Esophagus muscularis mucosa (tissue), 4 donors: ENCODE results near the gene SAC3D1.

Experiments
- EP300 ChIP-seq: sonication (generic); formaldehyde crosslinking; IDR thresholded peaks from one replicate; pipeline ENCODE4 v1.6.1; 2017; ENCODE audit warnings: antibody characterized with exemption
- POLR2A ChIP-seq: fragments of 450-650 bp; IDR thresholded peaks from one replicate; pipeline ENCODE4 v1.6.1; 2017; ENCODE audit warnings: antibody characterized with exemption, moderate library complexity, mild to moderate bottlenecking, low read depth
- POLR2AphosphoS5 ChIP-seq, 2 donors: sonication (generic); formaldehyde crosslinking; IDR thresholded peaks; one replicate each; pipeline ENCODE4 v1.6.1; 2017; ENCODE audit warnings: antibody characterized with exemption in 2 of 2
- TF ChIP-seq, protein P1 (sequence below), 3 experiments: fragments of 200-600 bp in 2 of 3; fragments of 450-650 bp in 1 of 3; sonication (generic) in 2 of 3; IDR thresholded peaks; one replicate each; pipeline ENCODE4 v1.5.1; 2017 to 2019; ENCODE audit warnings: antibody characterized with exemption in 3 of 3, mild to moderate bottlenecking in 2 of 3, moderate library complexity in 1 of 3

DNA sequence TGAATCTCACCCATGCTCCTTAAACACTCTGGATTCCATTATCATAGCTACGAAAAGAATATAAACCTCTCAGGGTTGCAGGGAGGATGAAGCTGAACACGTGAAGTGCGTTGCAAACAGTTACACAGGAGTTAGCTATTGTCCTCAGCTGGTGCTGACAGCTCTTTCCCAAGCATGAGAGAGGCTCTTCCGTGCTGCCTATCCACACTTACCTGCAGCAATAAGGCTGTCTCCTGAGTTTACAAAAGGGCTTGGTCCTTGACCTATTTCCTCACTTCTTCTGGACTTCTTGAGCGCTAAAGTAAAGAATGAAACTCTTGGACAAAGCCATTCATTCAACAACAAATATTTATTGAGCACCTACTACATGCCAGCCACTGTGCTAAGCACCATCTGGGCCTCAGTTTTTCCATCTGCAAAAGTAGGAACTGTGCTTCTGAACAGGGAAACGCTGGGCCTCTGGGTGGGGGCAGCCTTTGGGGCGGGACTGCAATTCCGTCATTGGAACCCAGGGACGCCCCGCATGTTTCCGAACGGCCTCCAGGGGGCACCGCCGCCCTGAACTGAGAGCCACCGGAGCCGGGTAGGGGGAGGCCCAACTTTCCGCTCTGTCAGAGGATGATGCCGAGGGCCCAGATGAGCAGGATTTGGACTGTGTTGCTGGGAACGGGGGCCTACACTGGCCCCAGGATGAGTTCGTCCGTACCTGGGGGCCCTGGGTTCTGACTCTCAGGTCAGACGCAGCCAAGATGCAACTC is 27.7 kb upstream of the SAC3D1 start:
- TF ChIP-seq, protein P1, sequence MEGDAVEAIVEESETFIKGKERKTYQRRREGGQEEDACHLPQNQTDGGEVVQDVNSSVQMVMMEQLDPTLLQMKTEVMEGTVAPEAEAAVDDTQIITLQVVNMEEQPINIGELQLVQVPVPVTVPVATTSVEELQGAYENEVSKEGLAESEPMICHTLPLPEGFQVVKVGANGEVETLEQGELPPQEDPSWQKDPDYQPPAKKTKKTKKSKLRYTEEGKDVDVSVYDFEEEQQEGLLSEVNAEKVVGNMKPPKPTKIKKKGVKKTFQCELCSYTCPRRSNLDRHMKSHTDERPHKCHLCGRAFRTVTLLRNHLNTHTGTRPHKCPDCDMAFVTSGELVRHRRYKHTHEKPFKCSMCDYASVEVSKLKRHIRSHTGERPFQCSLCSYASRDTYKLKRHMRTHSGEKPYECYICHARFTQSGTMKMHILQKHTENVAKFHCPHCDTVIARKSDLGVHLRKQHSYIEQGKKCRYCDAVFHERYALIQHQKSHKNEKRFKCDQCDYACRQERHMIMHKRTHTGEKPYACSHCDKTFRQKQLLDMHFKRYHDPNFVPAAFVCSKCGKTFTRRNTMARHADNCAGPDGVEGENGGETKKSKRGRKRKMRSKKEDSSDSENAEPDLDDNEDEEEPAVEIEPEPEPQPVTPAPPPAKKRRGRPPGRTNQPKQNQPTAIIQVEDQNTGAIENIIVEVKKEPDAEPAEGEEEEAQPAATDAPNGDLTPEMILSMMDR (IDR thresholded peaks at IDR 0.05) = peak; percentile 71 to 86 (median 75)
- peak; percentile 71 to 89 for TF ChIP-seq POLR2AphosphoS5 (IDR thresholded peaks at IDR 0.05)
- TF ChIP-seq POLR2A = no peak
- no peak for TF ChIP-seq EP300
